BLaER1 treated with 17β-estradiol and CSF1 and Interleukin-3, amounts not matched to agents 10 nM and 100 nM (cell line): ENCODE measurements around the gene SCART1.
"Not testable (repeated sequence)": the region's sequence is repeated elsewhere in the genome, so short reads cannot be mapped to it uniquely, and the experiment has no call there.

Experiments
- H3K27ac ChIP-seq, 11 experiments: shearing (Covaris generic); formaldehyde crosslinking; 2 replicates each; pipeline ENCODE4 v1.8.1; 2022
- H3K27me3 ChIP-seq, 11 experiments: shearing (Covaris generic); formaldehyde crosslinking; 2 replicates each; pipeline ENCODE4 v1.8.1; 2022
- H3K36me3 ChIP-seq, 11 experiments: shearing (Covaris generic); formaldehyde crosslinking; 2 replicates each; pipeline ENCODE4 v1.8.1; 2022
- H3K4me1 ChIP-seq, 10 experiments: shearing (Covaris generic); formaldehyde crosslinking; 2 replicates each; pipeline ENCODE4 v1.8.1; 2022
- H3K4me2 ChIP-seq, 11 experiments: shearing (Covaris generic); formaldehyde crosslinking; 2 replicates each; pipeline ENCODE4 v1.8.1; 2022
- H3K4me3 ChIP-seq, 10 experiments: shearing (Covaris generic); formaldehyde crosslinking; 2 replicates each; pipeline ENCODE4 v1.8.1; 2022
- H3K9ac ChIP-seq, 11 experiments: shearing (Covaris generic); formaldehyde crosslinking; 2 replicates each; pipeline ENCODE4 v1.8.1; 2022
- H3K9me3 ChIP-seq, 11 experiments: shearing (Covaris generic); formaldehyde crosslinking; replicated peaks in 1 of 11; 2 replicates each; pipeline ENCODE4 v1.8.1; 2022
- H4K20me1 ChIP-seq, 11 experiments: shearing (Covaris generic); formaldehyde crosslinking; 2 replicates each; pipeline ENCODE4 v1.8.1; 2022
- Cebpa-rat ChIP-seq, 11 experiments: shearing (Covaris generic); IDR thresholded peaks; 2 replicates each; pipeline ENCODE4 v1.8.1; 2022

Gene SCART1

DNA sequence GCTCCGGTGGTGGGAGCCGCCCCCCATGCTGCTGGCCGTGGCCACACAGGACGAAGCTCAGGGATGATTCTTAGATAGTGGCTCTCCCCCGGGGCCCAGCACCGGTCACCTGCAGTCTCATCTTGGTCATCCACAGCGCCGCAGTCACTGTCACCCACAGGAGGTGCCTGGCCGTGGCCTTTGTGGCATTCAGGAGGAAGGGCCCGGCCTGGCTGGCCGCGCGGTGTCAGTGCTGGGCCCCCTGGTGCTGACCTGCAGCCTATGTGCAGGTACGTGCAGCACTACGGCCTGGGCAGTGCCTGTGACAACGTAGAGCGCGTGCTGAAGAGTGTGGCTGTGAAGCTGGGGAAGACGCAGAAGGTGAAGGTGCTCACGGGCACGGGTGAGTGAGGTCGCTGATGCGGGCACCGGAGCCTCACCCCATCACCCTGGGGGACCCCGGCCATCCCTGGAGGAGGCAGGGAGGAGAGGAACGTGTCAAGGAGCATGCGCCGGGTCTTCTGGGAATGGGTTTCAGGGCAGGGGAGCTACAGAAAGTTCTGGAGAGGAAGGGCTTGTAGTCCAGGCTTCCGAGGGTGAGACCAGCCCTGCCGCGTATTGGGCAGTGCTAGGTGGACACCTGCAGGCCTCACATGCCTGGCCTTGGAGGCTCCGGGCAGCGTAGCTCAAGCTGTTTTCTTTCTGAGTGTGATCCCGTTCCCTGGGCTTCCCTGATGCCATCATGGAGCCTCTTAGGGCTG, 34.4 kb upstream of the SCART1 start:
- peaks cover 11 to 18% (median 15%) of the 10 kb centered on the region in 10 experiments; a peak in 18 of 20 replicates for H3K4me1 ChIP-seq
- no peak overlapping the region for H3K4me2 ChIP-seq
- peaks cover 37 to 60% (median 45%) of the 10 kb centered on the region in 11 experiments for H3K36me3 ChIP-seq
- TF ChIP-seq Cebpa-rat (IDR thresholded peaks at IDR 0.05): no peak
- peaks cover 13 to 18% (median 17%) of the 10 kb centered on the region in 11 experiments for H3K9me3 ChIP-seq
- H3K27me3 ChIP-seq: peaks cover 24 to 41% (median 32%) of the 10 kb centered on the region in 11 experiments
- no peak overlapping the region for H3K27ac ChIP-seq
- no peak overlapping the region; a peak in 1 of 22 replicates for H3K9ac ChIP-seq
- H3K4me3 ChIP-seq: no peak overlapping the region
- H4K20me1 ChIP-seq: peaks cover 28 to 64% (median 54%) of the 10 kb centered on the region in 11 experiments; a peak in 21 of 22 replicates

DNA sequence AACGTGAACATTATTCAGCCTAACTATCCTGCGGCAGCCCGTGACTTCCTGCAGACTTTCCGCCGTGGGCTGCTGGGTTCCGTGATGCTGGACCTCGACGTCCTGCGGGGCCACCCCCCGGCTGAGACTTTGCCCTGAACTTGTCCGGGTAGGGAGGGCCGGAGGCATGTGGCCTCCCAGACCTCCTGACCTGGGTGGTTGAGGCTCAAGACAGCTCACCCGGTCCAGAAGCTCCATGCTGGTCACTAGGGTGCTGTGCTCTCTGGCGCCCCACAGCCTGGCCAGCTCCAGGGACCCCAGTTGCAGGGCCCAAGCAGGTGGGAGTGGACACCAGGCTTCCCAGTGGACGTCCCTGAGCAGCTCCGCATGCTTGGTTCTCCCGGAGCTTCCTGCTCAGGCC, 33.7 kb upstream of the SCART1 start:
- TF ChIP-seq Cebpa-rat (IDR thresholded peaks at IDR 0.05): no peak
- no peak overlapping the region for H3K4me3 ChIP-seq

DNA sequence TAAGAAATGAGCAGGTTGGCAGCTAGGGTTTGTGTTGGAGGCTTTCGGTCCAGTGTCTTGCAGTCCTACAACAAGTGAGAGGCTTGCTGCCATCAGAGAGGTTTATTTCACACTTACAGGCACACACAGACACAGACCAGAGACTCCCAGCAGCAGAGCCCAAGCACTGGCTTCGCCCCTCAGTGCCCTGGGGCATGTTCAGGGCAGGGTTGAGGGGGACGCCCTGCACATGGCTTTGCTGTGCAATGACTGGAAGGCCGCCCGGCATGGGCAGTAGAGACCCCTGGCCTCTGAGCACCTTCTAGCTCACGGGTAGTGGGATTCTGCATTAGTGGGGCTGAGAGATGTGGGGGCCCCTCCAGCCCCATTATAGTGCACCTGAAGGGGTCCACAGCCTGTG, 33.2 kb upstream of the SCART1 start:
- H3K9me3 ChIP-seq: peaks cover 4 to 7% (median 5%) of the 10 kb centered on the region in 11 experiments; a peak in 21 of 22 replicates
- no peak overlapping the region for H3K27ac ChIP-seq
- H4K20me1 ChIP-seq: peaks cover 28 to 59% (median 54%) of the 10 kb centered on the region in 11 experiments; a peak in 21 of 22 replicates
- peaks cover 11 to 18% (median 15%) of the 10 kb centered on the region in 10 experiments; a peak in 18 of 20 replicates for H3K4me1 ChIP-seq
- TF ChIP-seq Cebpa-rat (IDR thresholded peaks at IDR 0.05): no peak
- peaks cover 27 to 48% (median 36%) of the 10 kb centered on the region in 11 experiments for H3K36me3 ChIP-seq
- peaks cover 32 to 50% (median 41%) of the 10 kb centered on the region in 11 experiments for H3K27me3 ChIP-seq
- no peak overlapping the region for H3K4me3 ChIP-seq
- H3K4me2 ChIP-seq: no peak overlapping the region
- H3K9ac ChIP-seq: no peak overlapping the region

More for the DNA sequence above, 33.7 kb upstream of the SCART1 start:
- peaks cover 33 to 53% (median 41%) of the 10 kb centered on the region in 11 experiments for H3K36me3 ChIP-seq
- no peak overlapping the region for H3K9ac ChIP-seq
- H4K20me1 ChIP-seq: peaks cover 28 to 64% (median 54%) of the 10 kb centered on the region in 11 experiments; a peak in 21 of 22 replicates
- peaks cover 9 to 12% (median 11%) of the 10 kb centered on the region in 11 experiments for H3K9me3 ChIP-seq
- H3K27me3 ChIP-seq: peaks cover 29 to 45% (median 36%) of the 10 kb centered on the region in 11 experiments
- no peak overlapping the region for H3K4me2 ChIP-seq
- peaks cover 11 to 18% (median 15%) of the 10 kb centered on the region in 10 experiments; a peak in 18 of 20 replicates for H3K4me1 ChIP-seq
- H3K27ac ChIP-seq: no peak overlapping the region

- H3K27ac ChIP-seq: no peak overlapping the region
- H3K4me2 ChIP-seq: peak overlapping the region in 5 of 11 experiments; percentile 77 to 88 (median 82); a peak in 6 of 22 replicates
- peaks cover 28 to 59% (median 54%) of the 10 kb centered on the region in 11 experiments; a peak in 21 of 22 replicates for H4K20me1 ChIP-seq
- no peaks in the 10 kb centered on the region for H3K9me3 ChIP-seq
- H3K4me3 ChIP-seq: no peak overlapping the region
- peaks cover 11 to 18% (median 15%) of the 10 kb centered on the region in 10 experiments; a peak in 18 of 20 replicates for H3K4me1 ChIP-seq
- no peak for TF ChIP-seq Cebpa-rat (IDR thresholded peaks at IDR 0.05)
- H3K36me3 ChIP-seq: peaks cover 21 to 42% (median 29%) of the 10 kb centered on the region in 11 experiments
- no peak overlapping the region for H3K9ac ChIP-seq
- peaks cover 32 to 50% (median 41%) of the 10 kb centered on the region in 11 experiments for H3K27me3 ChIP-seq
These were observed 32.2 kb upstream of the SCART1 start for GRCh38 chr10:133421336-133422222.

GRCh38 chr10:133422223-133422806, 31.4 kb upstream of the SCART1 start:
- H3K27ac ChIP-seq: no peak overlapping the region
- peak overlapping the region in 6 of 11 experiments; percentile 17 to 61 (median 57); a peak in 4 of 22 replicates for H3K9ac ChIP-seq
- no peak for TF ChIP-seq Cebpa-rat (IDR thresholded peaks at IDR 0.05)
- H3K36me3 ChIP-seq: peaks cover 21 to 42% (median 29%) of the 10 kb centered on the region in 11 experiments
- peaks cover 28 to 59% (median 54%) of the 10 kb centered on the region in 11 experiments; a peak in 21 of 22 replicates for H4K20me1 ChIP-seq
- H3K4me2 ChIP-seq: peak overlapping the region; percentile 75 to 90 (median 83)
- H3K4me1 ChIP-seq: peaks cover 11 to 18% (median 15%) of the 10 kb centered on the region in 10 experiments; a peak in 18 of 20 replicates
- H3K9me3 ChIP-seq: no peaks in the 10 kb centered on the region
- peak overlapping the region in 5 of 10 experiments; percentile 44 to 62 (median 53); a peak in 7 of 20 replicates for H3K4me3 ChIP-seq
- peaks cover 32 to 50% (median 41%) of the 10 kb centered on the region in 11 experiments for H3K27me3 ChIP-seq

- Histone ChIP-seq H3K27ac (no peak overlapping the region), H3K27me3 (peaks cover 32 to 50% (median 41%) of the 10 kb centered on the region in 11 experiments), H3K4me1 (peaks cover 11 to 18% (median 15%) of the 10 kb centered on the region in 10 experiments; a peak in 18 of 20 replicates), H3K4me3 (peak overlapping the region; percentile 44 to 62 (median 50)), H4K20me1 (peaks cover 28 to 56% (median 54%) of the 10 kb centered on the region in 11 experiments; a peak in 21 of 22 replicates), H3K4me2 (peak overlapping the region; percentile 75 to 90 (median 83)), H3K9me3 (no peaks in the 10 kb centered on the region), H3K9ac (peak overlapping the region in 9 of 11 experiments; percentile 25 to 63 (median 57); a peak in 15 of 22 replicates), H3K36me3 (peaks cover 20 to 39% (median 27%) of the 10 kb centered on the region in 11 experiments)
- no peak for TF ChIP-seq Cebpa-rat (IDR thresholded peaks at IDR 0.05)
These were observed 30.7 kb upstream of the SCART1 start for GRCh38 chr10:133422807-133423771.

GRCh38 chr10:133424102-133424501, 29.6 kb upstream of the SCART1 start:
- Histone ChIP-seq H4K20me1 (peaks cover 28 to 46% (median 45%) of the 10 kb centered on the region in 11 experiments; a peak in 21 of 22 replicates), H3K4me1 (peaks cover 11 to 18% (median 15%) of the 10 kb centered on the region in 10 experiments; a peak in 18 of 20 replicates), H3K27me3 (peaks cover 32 to 50% (median 41%) of the 10 kb centered on the region in 11 experiments), H3K36me3 (peaks cover 10 to 29% (median 17%) of the 10 kb centered on the region in 11 experiments)
- not testable (repeated sequence) for H3K4me3 ChIP-seq, H3K9ac ChIP-seq, H3K4me2 ChIP-seq, H3K9me3 ChIP-seq, H3K27ac ChIP-seq

- H3K9ac ChIP-seq: peak within 1 kb of the TSS in 6 of 11 experiments; percentile 35 to 63 (median 58); a peak in 7 of 22 replicates
- peaks cover 32 to 50% (median 41%) of the 10 kb centered on the region in 11 experiments for H3K27me3 ChIP-seq
- not testable (repeated sequence) for H3K9me3 ChIP-seq, H3K27ac ChIP-seq
- peak within 1 kb of the TSS; percentile 44 to 62 (median 50) for H3K4me3 ChIP-seq
- peaks cover 28 to 41% (median 40%) of the 10 kb centered on the region in 11 experiments; a peak in 21 of 22 replicates for H4K20me1 ChIP-seq
- peak within 1 kb of the TSS; percentile 75 to 90 (median 83) for H3K4me2 ChIP-seq
- peaks cover 11 to 18% (median 15%) of the 10 kb centered on the region in 10 experiments; a peak in 18 of 20 replicates for H3K4me1 ChIP-seq
- peaks cover 5 to 24% (median 12%) of the 10 kb centered on the region in 11 experiments; a peak in 21 of 22 replicates for H3K36me3 ChIP-seq
These were observed 29.1 kb upstream of the SCART1 start, which contains the start of gene SPRN for GRCh38 chr10:133424601-133425000. TSS of gene SPRN (minus strand) at chr10:133424625. CDS start at chr10:133423681, 944 bp downstream.

- H3K4me1 ChIP-seq, H4K20me1 ChIP-seq, H3K9me3 ChIP-seq, H3K4me3 ChIP-seq, H3K9ac ChIP-seq, H3K4me2 ChIP-seq, H3K27ac ChIP-seq, H3K27me3 ChIP-seq, H3K36me3 ChIP-seq: not testable (repeated sequence)
These were observed 24.2 kb upstream of the SCART1 start for GRCh38 chr10:133429571-133429970.

DNA sequence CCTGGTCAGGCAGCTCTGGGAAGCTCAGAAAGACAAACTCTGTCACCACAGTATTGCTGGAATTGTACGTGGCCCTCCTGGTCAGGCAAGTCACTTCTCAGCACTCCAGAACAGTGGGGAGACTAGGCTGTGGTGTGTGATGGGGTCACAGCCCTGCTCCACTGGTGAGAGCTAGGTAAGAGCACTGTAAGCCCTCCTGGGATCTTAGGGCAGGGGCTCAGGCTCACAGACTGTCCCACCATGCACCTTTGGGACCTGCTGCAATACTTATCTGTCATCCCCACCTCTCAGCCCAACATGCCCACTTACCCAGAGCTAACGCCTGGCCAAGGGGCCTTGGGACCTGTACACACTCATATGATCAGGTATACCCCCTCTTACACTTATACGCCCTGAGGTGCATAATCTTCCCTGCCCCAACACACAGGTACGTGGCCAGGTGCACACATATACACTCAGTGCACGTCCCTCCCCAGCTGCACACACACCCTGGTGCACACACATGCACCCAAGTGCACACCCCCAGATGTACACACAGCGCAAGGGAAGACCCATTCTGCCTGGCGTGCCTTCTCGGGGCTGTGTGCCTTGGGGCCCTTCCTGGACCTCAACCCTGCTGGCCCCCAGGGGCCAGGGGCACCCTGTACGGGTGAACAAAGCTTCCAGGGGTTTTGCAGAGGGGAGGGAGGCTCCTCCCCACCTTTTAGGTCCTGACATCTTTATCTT, 21.7 kb upstream of the SCART1 start:
- not testable (repeated sequence) for H3K27ac ChIP-seq, H3K27me3 ChIP-seq, H3K9ac ChIP-seq, H3K4me3 ChIP-seq, H3K36me3 ChIP-seq, H3K4me1 ChIP-seq, H3K4me2 ChIP-seq, H4K20me1 ChIP-seq
- H3K9me3 ChIP-seq: peaks cover 8 to 10% (median 9%) of the 10 kb centered on the region in 11 experiments; a peak in 21 of 22 replicates
